OCI-LY3 (cell line): ENCODE data around the gene PLD1.

ENCODE experiments used
- H2AFZ ChIP-seq: fragments of 200-600, 300-600 bp; shearing (Covaris generic); 2 replicates; pipeline ENCODE4 v1.6.0; 2014; ENCODE audit warnings: antibody characterized with exemption, low read depth, low read length
- H3K27ac ChIP-seq: fragments of 200-600, 300-600 bp; sonication (generic); 2 replicates; pipeline ENCODE4 v1.5.1; 2014; ENCODE audit warnings: mild to moderate bottlenecking, low read length, moderate library complexity, mixed read lengths
- H3K27me3 ChIP-seq: fragments of 200-600, 300-600 bp; sonication (generic); 2 replicates; pipeline ENCODE4 v1.6.1; 2014; ENCODE audit warnings: low read depth, low read length, mixed read lengths
- H3K36me3 ChIP-seq: fragments of 200-600, 300-600 bp; sonication (generic); replicated peaks from 2 replicates; pipeline ENCODE3; 2014; ENCODE audit warnings: low read depth, low read length, mixed read lengths
- H3K4me1 ChIP-seq: fragments of 300-600, 200-600 bp; sonication (generic); 2 replicates; pipeline ENCODE4 v1.6.1; 2014; ENCODE audit warnings: low read length, mixed read lengths
- H3K4me2 ChIP-seq: fragments of 200-600, 300-600 bp; sonication (generic); 2 replicates; pipeline ENCODE4 v1.6.1; 2014; ENCODE audit warnings: low read length, mixed read lengths
- H3K4me3 ChIP-seq: fragments of 300-600, 200-600 bp; sonication (generic); 2 replicates; pipeline ENCODE4 v1.5.1; 2014; ENCODE audit warnings: antibody characterized with exemption, mild to moderate bottlenecking, low read length, moderate library complexity
- H3K79me2 ChIP-seq: fragments of 300-600, 200-600 bp; shearing (Covaris generic); 2 replicates; pipeline ENCODE4 v1.6.1; 2014; ENCODE audit warnings: mild to moderate bottlenecking, low read length, mixed read lengths
- H3K9ac ChIP-seq: fragments of 300-600, 200-600 bp; shearing (Covaris generic); 2 replicates; pipeline ENCODE4 v1.6.0; 2014; ENCODE audit warnings: mild to moderate bottlenecking, low read length, moderate library complexity
- H3K9me3 ChIP-seq: fragments of 200-600, 300-600 bp; shearing (Covaris generic); 2 replicates; pipeline ENCODE4 v1.6.1; 2014; ENCODE audit warnings: low read length, mixed read lengths; ENCODE audit not compliant: insufficient read depth
- H4K20me1 ChIP-seq: fragments of 200-600, 300-600 bp; sonication (generic); 2 replicates; pipeline ENCODE4 v1.6.1; 2016; ENCODE audit warnings: low read length, mixed read lengths; ENCODE audit not compliant: insufficient read depth
- CTCF ChIP-seq: fragments of 200-600, 300-600 bp; sonication (generic); IDR thresholded peaks from 2 replicates; pipeline ENCODE4 v1.5.1; 2014; ENCODE audit warnings: antibody characterized with exemption, low read length, low read depth
- EZH2phosphoT487 ChIP-seq: fragments of 200-600 bp; shearing (Covaris generic); IDR thresholded peaks from 2 replicates; pipeline ENCODE4 v1.6.1; 2018; ENCODE audit warnings: antibody characterized with exemption, mixed run types, low read depth

PLD1 gene

GRCh38 chr3:171561596-171562323 is 248.5 kb downstream of the PLD1 start:
- H2AFZ ChIP-seq, result peak overlapping the region; percentile 55

GRCh38 chr3:171559586-171559985 is 250.7 kb downstream of the PLD1 start:
- Histone ChIP-seq H4K20me1 (no peaks in the 10 kb centered on the region), H3K9ac (no peak overlapping the region), H3K9me3 (no peaks in the 10 kb centered on the region), H3K27ac (no peak overlapping the region), H3K4me2 (no peak overlapping the region), H2AFZ (no peak overlapping the region), H3K79me2 (no peaks in the 10 kb centered on the region), H3K27me3 (no peaks in the 10 kb centered on the region), H3K36me3 (no peaks in the 10 kb centered on the region), H3K4me1 (peaks cover 20% of the 10 kb centered on the region), H3K4me3 (no peak overlapping the region)
- no peak for TF ChIP-seq CTCF
- no peak for TF ChIP-seq EZH2phosphoT487

More at GRCh38 chr3:171561596-171562323, 248.5 kb downstream of the PLD1 start:
- TF ChIP-seq CTCF (no peak), EZH2phosphoT487 (no peak)
- H3K27me3 ChIP-seq, result no peaks in the 10 kb centered on the region
- no peaks in the 10 kb centered on the region for H3K9me3 ChIP-seq
- H4K20me1 ChIP-seq, result no peaks in the 10 kb centered on the region
- H3K79me2 ChIP-seq, result no peaks in the 10 kb centered on the region
- no peaks in the 10 kb centered on the region for H3K36me3 ChIP-seq
- H3K9ac ChIP-seq, result peak overlapping the region; percentile 1; the same call in 1 of the 2 replicates
- H3K27ac ChIP-seq, result peak overlapping the region; percentile 25
- H3K4me3 ChIP-seq, result peak overlapping the region; percentile 9; the same call in 1 of the 2 replicates
- peak overlapping the region; percentile 43 for H3K4me2 ChIP-seq
- peaks cover 36% of the 10 kb centered on the region for H3K4me1 ChIP-seq

GRCh38 chr3:171558188-171558696 is 252.0 kb downstream of the PLD1 start:
- Histone ChIP-seq H2AFZ (no peak overlapping the region), H3K36me3 (no peaks in the 10 kb centered on the region), H3K9me3 (no peaks in the 10 kb centered on the region), H3K4me2 (no peak overlapping the region), H3K4me1 (peaks cover 14% of the 10 kb centered on the region), H3K27me3 (no peaks in the 10 kb centered on the region), H3K4me3 (no peak overlapping the region), H3K79me2 (no peaks in the 10 kb centered on the region), H3K9ac (no peak overlapping the region), H3K27ac (no peak overlapping the region), H4K20me1 (no peaks in the 10 kb centered on the region)
- TF ChIP-seq CTCF, result no peak; the same call in 1 of the 2 replicates
- no peak for TF ChIP-seq EZH2phosphoT487

- Histone ChIP-seq H3K4me2 (no peak overlapping the region), H3K9ac (no peak overlapping the region), H4K20me1 (no peaks in the 10 kb centered on the region), H3K27me3 (no peaks in the 10 kb centered on the region), H3K36me3 (no peaks in the 10 kb centered on the region), H3K4me1 (peaks cover 7% of the 10 kb centered on the region), H3K27ac (no peak overlapping the region), H3K79me2 (no peaks in the 10 kb centered on the region), H3K4me3 (no peak overlapping the region), H3K9me3 (no peaks in the 10 kb centered on the region), H2AFZ (no peak overlapping the region)
- no peak for TF ChIP-seq CTCF
- no peak for TF ChIP-seq EZH2phosphoT487
These were observed 253.1 kb downstream of the PLD1 start for GRCh38 chr3:171557173-171557572.
